Type B pancreatic cell (in vitro differentiated cells): ENCODE results near the gene CCDC51. TPM values are rescaled to one million over a fixed set of nuclear protein-coding genes. Genes with fewer than 3 reads are reported as not detected.
A peak's percentile ranks its signal among the peaks of the same experiment; 100 is the strongest.

ENCODE experiments used
- DNase-seq: peaks from one replicate; pipeline ENCODE4 v3.0.0; 2021; ENCODE audit warnings: mixed read lengths; ENCODE audit not compliant: unreplicated experiment; ENCODE audit errors: extremely low spot score
- H3K27ac Mint-ChIP-seq: 2 replicates; pipeline ENCODE4 v1.8.0; 2021; ENCODE audit warnings: mild to moderate bottlenecking, mixed read lengths
- H3K27me3 Mint-ChIP-seq: 2 replicates; pipeline ENCODE4 v1.8.0; 2021; ENCODE audit warnings: mixed read lengths
- H3K36me3 Mint-ChIP-seq: 2 replicates; pipeline ENCODE4 v1.8.0; 2021; ENCODE audit warnings: mixed read lengths
- H3K4me1 Mint-ChIP-seq: one replicate; pipeline ENCODE4 v1.8.0; 2021; ENCODE audit warnings: mixed read lengths; ENCODE audit not compliant: unreplicated experiment
- H3K4me3 Mint-ChIP-seq: 2 replicates; pipeline ENCODE4 v1.8.0; 2021; ENCODE audit warnings: mild to moderate bottlenecking, mixed read lengths
- H3K9me3 Mint-ChIP-seq: 2 replicates; pipeline ENCODE4 v1.8.0; 2021; ENCODE audit warnings: mixed read lengths
- CTCF ChIP-seq: fragments of 200-600 bp; sonication (generic); conservative IDR thresholded peaks from 2 replicates; pipeline ENCODE4 v1.5.0; 2021; ENCODE audit warnings: antibody characterized with exemption, mild to moderate bottlenecking
- total RNA-seq: library from RNA; stranded (reverse); gene quantifications from 2 replicates; pipeline ENCODE4 v1.2.1, GENCODE V29; 2021; ENCODE audit warnings: low replicate concordance

CCDC51 gene
- total RNA-seq, 1 donor from 2014 or later, result 15.0 TPM

- Mint-ChIP-seq H3K27me3 (no peaks in the 10 kb centered on the region), H3K36me3 (peaks cover 8% of the 10 kb centered on the region), H3K4me1 (no peaks in the 10 kb centered on the region), H3K9me3 (no peaks in the 10 kb centered on the region), H3K27ac (peak overlapping the region; percentile 55), H3K4me3 (no peak overlapping the region)
- DNase-seq, result no peak
- TF ChIP-seq CTCF, result no peak
These were observed 25.3 kb downstream of the CCDC51 start for GRCh38 chr3:48414376-48415250.

GRCh38 chr3:48413611-48414010 lies 26.3 kb downstream of the CCDC51 start:
- H3K36me3 Mint-ChIP-seq, result peaks cover 9% of the 10 kb centered on the region
- H3K4me3 Mint-ChIP-seq, result no peak overlapping the region

GRCh38 chr3:48413086-48413485 lies 26.8 kb downstream of the CCDC51 start:
- peak overlapping the region; percentile 63 for H3K27ac Mint-ChIP-seq
- DNase-seq, result no peak
- peaks cover 13% of the 10 kb centered on the region for H3K36me3 Mint-ChIP-seq
- no peaks in the 10 kb centered on the region for H3K9me3 Mint-ChIP-seq
- no peak for TF ChIP-seq CTCF
- no peaks in the 10 kb centered on the region for H3K27me3 Mint-ChIP-seq
- peak overlapping the region; percentile 34 for H3K4me3 Mint-ChIP-seq
- H3K4me1 Mint-ChIP-seq, result no peaks in the 10 kb centered on the region

More at GRCh38 chr3:48413611-48414010, 26.3 kb downstream of the CCDC51 start:
- Mint-ChIP-seq H3K4me1 (no peaks in the 10 kb centered on the region), H3K27ac (peak overlapping the region; percentile 63), H3K9me3 (no peaks in the 10 kb centered on the region), H3K27me3 (no peaks in the 10 kb centered on the region)
- no peak for TF ChIP-seq CTCF
- no peak for DNase-seq

GRCh38 chr3:48412375-48413001 lies 27.4 kb downstream of the CCDC51 start:
- H3K4me3 Mint-ChIP-seq, result no peak overlapping the region
- H3K36me3 Mint-ChIP-seq, result peaks cover 13% of the 10 kb centered on the region
- DNase-seq, result no peak
- H3K27ac Mint-ChIP-seq, result peak overlapping the region; percentile 63
- no peaks in the 10 kb centered on the region for H3K27me3 Mint-ChIP-seq
- H3K9me3 Mint-ChIP-seq, result no peaks in the 10 kb centered on the region
- H3K4me1 Mint-ChIP-seq, result no peaks in the 10 kb centered on the region
- TF ChIP-seq CTCF, result no peak

- TF ChIP-seq CTCF, result no peak
- Mint-ChIP-seq H3K9me3 (no peaks in the 10 kb centered on the region), H3K4me3 (no peak overlapping the region), H3K36me3 (peaks cover 16% of the 10 kb centered on the region), H3K4me1 (no peaks in the 10 kb centered on the region), H3K27ac (no peak overlapping the region), H3K27me3 (no peaks in the 10 kb centered on the region)
- no peak for DNase-seq
These were observed 28.1 kb downstream of the CCDC51 start for GRCh38 chr3:48411606-48412374.
